Spleen (tissue), 11 donors: ENCODE measurements around the gene MAPK10. TPM values are rescaled to one million over a fixed set of nuclear protein-coding genes. Genes with fewer than 3 reads are reported as not detected.

Experiments used
- DNase-seq: peaks from one replicate; pipeline ENCODE4 v3.0.0-alpha.2; 2020
- H3K27ac ChIP-seq, 8 donors: fragments of 200-600 bp; sonication (generic) in 7 of 8; 1 replicate in 4 of 8; 2 replicates in 4 of 8; pipeline versions ENCODE4 v1.5.0 to v1.8.0; 2016 to 2021; ENCODE audit warnings: inconsistent platforms in 4 of 8, mild to moderate bottlenecking in 4 of 8, moderate library complexity in 1 of 8
- H3K27me3 ChIP-seq, 7 donors: fragments of 200-600 bp; sonication (generic) in 6 of 7; replicated peaks in 1 of 7; 1 replicate in 4 of 7; 2 replicates in 3 of 7; pipeline versions ENCODE4 v1.5.0 to v1.8.0; 2016 to 2021; ENCODE audit warnings: inconsistent platforms in 3 of 7, mild to moderate bottlenecking in 1 of 7
- H3K36me3 ChIP-seq, 6 donors: fragments of 200-600 bp; sonication (generic) in 5 of 6; 1 replicate in 4 of 6; 2 replicates in 2 of 6; pipeline versions ENCODE4 v1.5.0 to v1.8.0; 2016 to 2021; ENCODE audit warnings: inconsistent platforms in 2 of 6
- H3K4me1 ChIP-seq, 6 donors: fragments of 200-600 bp; sonication (generic) in 5 of 6; 1 replicate in 3 of 6; 2 replicates in 3 of 6; pipeline versions ENCODE4 v1.5.0 to v1.8.0; 2016 to 2021; ENCODE audit warnings: inconsistent platforms in 3 of 6
- H3K4me3 ChIP-seq, 8 donors: fragments of 200-600 bp; sonication (generic) in 7 of 8; 1 replicate in 4 of 8; 2 replicates in 4 of 8; pipeline versions ENCODE4 v1.5.0 to v1.8.0; 2016 to 2021; ENCODE audit warnings: inconsistent platforms in 4 of 8, mild to moderate bottlenecking in 4 of 8, moderate library complexity in 2 of 8
- H3K9me3 ChIP-seq, 8 donors: fragments of 200-600 bp; sonication (generic) in 7 of 8; 1 replicate in 4 of 8; 2 replicates in 4 of 8; pipeline versions ENCODE4 v1.5.0 to v1.8.0; 2016 to 2021; ENCODE audit warnings: inconsistent platforms in 4 of 8
- POLR2A ChIP-seq, 3 donors: fragments of 450-650 bp; IDR thresholded peaks; one replicate each; pipeline ENCODE4 v1.5.1; 2017; ENCODE audit warnings: antibody characterized with exemption in 3 of 3, mild to moderate bottlenecking in 1 of 3
- POLR2AphosphoS5 ChIP-seq, 3 donors: sonication (generic); formaldehyde crosslinking; IDR thresholded peaks; one replicate each; pipeline ENCODE4 v1.5.1; 2017; ENCODE audit warnings: antibody characterized with exemption in 3 of 3
- WGBS, 5 donors: extraction: QIAGEN DNeasy Blood & Tissue Kit in 3 of 5; methylation state at CpG; one replicate each; pipeline versions ENCODE4 v1.1.5 to v1.1.7; 2013 to 2018; 5-methylcytosine and 5-hydroxymethylcytosine counted together
- intact Hi-C: fragments of 100-400 bp; cut with DNase I; formaldehyde crosslinking; loops from one replicate; pipeline ENCODE4 v1.15.0; 2023; ENCODE audit warnings: low total_unique reads
- polyA plus RNA-seq, 3 donors: library from polyadenylated mRNA; stranded (reverse); fragments of 200-250 nt; gene quantifications; one replicate each; pipeline ENCODE4 v1.2.1, GENCODE V29; 2013
- total RNA-seq, 7 donors: library from RNA; depleted of rRNA in 3 of 7; stranded (reverse); fragments of >200 nt in 3 of 7; fragmentation: NEBNext Ultra II Directional in 4 of 7; extraction: Animal tissue kit (Norgen Biotek cat#: 25700) in 4 of 7; gene quantifications; one replicate each; pipeline versions ENCODE4 v1.1.0 to v1.2.1, GENCODE V29; 2016 to 2021
- TF ChIP-seq, protein P1 (sequence below), 11 experiments: fragments of 200-600 bp in 7 of 11; fragments of 450-650 bp in 4 of 11; sonication (generic) in 4 of 11; IDR thresholded peaks in 8 of 11; conservative IDR thresholded peaks in 3 of 11; 1 replicate in 7 of 11; 2 replicates in 4 of 11; pipeline versions ENCODE4 v1.4.0 to v1.8.0; 2016 to 2021; ENCODE audit warnings: antibody characterized with exemption in 11 of 11, inconsistent platforms in 4 of 11, mild to moderate bottlenecking in 1 of 11
- donor health status: healthy with polysubstance abuse.
- donor health status: DM: no; HTN: no; CAD: no; lungs with moderate emphysema.
- donor health status: DM: no; HTN: no; CAD: no.
- donor health status: Bipolar disorder and iron deficiency.
- donor health status: healthy.
- donor health status: DM: no; HTN: no; CAD: no.
- donor health status: DM: yes; HTN: yes; CAD: no.

Gene MAPK10
- total and polyA plus RNA-seq, 10 donors = 3.0 to 40.6 (median 15.2) TPM

DNA sequence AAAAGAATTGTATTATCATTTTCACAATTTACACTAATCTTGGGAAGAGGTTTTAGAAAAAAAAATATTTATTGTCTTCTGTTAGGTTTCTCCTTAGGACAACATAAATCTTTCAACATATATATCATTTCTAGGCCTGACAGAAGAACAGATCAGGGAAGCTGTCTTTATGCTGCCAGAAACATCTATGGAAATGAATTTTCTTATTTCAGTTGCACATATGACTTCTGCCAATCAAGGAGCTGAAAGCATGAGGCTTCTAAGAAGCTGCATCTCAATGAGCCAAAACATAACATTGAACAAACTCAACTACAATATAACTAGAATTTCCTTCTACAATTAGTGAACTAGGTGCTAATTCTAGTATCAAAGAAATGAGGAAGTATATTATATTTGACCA, 258.4 kb downstream of the MAPK10 start:
- no peaks in the 10 kb centered on the region for H3K9me3 ChIP-seq
- no peaks in the 10 kb centered on the region for H3K36me3 ChIP-seq
- no peak for DNase-seq
- TF ChIP-seq POLR2AphosphoS5 (IDR thresholded peaks at IDR 0.05) (no peak), POLR2A (IDR thresholded peaks at IDR 0.05) (no peak)
- TF ChIP-seq, protein P1, sequence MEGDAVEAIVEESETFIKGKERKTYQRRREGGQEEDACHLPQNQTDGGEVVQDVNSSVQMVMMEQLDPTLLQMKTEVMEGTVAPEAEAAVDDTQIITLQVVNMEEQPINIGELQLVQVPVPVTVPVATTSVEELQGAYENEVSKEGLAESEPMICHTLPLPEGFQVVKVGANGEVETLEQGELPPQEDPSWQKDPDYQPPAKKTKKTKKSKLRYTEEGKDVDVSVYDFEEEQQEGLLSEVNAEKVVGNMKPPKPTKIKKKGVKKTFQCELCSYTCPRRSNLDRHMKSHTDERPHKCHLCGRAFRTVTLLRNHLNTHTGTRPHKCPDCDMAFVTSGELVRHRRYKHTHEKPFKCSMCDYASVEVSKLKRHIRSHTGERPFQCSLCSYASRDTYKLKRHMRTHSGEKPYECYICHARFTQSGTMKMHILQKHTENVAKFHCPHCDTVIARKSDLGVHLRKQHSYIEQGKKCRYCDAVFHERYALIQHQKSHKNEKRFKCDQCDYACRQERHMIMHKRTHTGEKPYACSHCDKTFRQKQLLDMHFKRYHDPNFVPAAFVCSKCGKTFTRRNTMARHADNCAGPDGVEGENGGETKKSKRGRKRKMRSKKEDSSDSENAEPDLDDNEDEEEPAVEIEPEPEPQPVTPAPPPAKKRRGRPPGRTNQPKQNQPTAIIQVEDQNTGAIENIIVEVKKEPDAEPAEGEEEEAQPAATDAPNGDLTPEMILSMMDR (IDR thresholded peaks at IDR 0.05 in 8 of 11, conservative IDR thresholded peaks at IDR 0.05 in 3 of 11) = no peak
- no peaks in the 10 kb centered on the region for H3K27me3 ChIP-seq
- no peaks in the 10 kb centered on the region for H3K4me1 ChIP-seq
- no peak overlapping the region for H3K4me3 ChIP-seq
- H3K27ac ChIP-seq = no peak overlapping the region
- intact Hi-C loops = no loop called here

DNA sequence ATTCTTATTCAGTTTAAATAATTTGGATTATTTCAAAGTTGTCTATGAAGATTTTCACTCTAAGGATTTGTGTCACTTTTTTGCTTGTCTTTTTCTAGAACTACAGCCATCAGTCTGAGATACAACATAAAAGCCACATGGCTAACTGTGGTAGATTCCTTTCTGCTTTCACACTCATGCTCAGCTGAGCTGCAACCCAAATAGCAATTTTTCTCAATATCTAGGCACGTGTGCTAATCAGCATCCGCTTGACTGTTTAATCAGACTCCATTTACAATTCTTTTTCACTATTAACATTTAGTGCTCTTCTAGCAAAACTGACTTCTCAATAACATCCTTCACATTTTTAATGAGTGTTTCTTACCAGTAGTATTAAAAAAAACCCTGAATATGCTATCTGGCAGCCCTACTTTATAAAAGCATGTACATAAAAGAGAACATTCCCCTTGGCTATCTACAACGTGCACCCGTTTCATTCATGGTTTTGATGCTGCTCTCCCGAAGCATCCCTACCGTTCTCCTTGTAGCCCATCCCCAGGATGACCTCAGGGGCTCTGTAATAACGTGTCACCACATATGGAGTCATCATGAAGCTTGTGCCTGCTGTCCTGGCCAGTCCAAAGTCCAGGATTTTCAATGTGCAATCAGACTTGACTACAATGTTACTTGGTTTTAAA, 259.2 kb downstream of the MAPK10 start:
- TF ChIP-seq, protein P1 (IDR thresholded peaks at IDR 0.05 in 8 of 11, conservative IDR thresholded peaks at IDR 0.05 in 3 of 11) = no peak
- TF ChIP-seq POLR2AphosphoS5 (IDR thresholded peaks at IDR 0.05) = no peak
- TF ChIP-seq POLR2A (IDR thresholded peaks at IDR 0.05) = no peak
- intact Hi-C loops = no loop called here
- H3K4me3 ChIP-seq = no peak overlapping the region
- H3K9me3 ChIP-seq = no peaks in the 10 kb centered on the region
- 76 to 93% (median 81%) methylated on average over 7 of the region's 7 CpGs for WGBS, 5 donors
- H3K27ac ChIP-seq = no peak overlapping the region
- no peak for DNase-seq
- no peaks in the 10 kb centered on the region for H3K36me3 ChIP-seq
- H3K4me1 ChIP-seq = no peaks in the 10 kb centered on the region
- no peaks in the 10 kb centered on the region for H3K27me3 ChIP-seq

DNA sequence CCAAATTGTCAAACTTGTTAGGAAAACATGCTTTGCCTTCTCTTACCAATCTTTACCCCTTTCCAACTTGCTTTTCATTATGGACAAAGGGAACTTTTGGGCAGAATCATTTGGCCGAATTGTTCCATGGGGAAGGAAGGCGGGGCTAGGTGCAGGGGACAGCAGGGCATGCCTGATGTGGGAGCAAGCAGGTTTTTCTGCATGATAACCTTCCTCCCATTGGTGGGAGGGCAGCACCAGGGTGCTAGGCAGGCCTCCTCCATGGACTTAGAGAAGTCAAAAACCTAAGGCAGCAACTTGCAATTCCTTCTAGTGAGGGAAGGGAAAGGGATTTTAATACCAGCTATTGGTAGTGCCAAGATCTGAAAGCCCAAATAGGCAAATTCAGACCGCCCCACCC, 260.5 kb downstream of the MAPK10 start:
- intact Hi-C loops = no loop called here
- no peaks in the 10 kb centered on the region for H3K9me3 ChIP-seq
- 84 to 91% (median 85%) methylated on average over 3 of the region's 3 CpGs for WGBS, 5 donors
- DNase-seq = no peak
- H3K4me1 ChIP-seq = no peaks in the 10 kb centered on the region
- no peak overlapping the region for H3K27ac ChIP-seq
- no peaks in the 10 kb centered on the region for H3K27me3 ChIP-seq
- H3K4me3 ChIP-seq = no peak overlapping the region
- TF ChIP-seq POLR2A (IDR thresholded peaks at IDR 0.05) (no peak), POLR2AphosphoS5 (IDR thresholded peaks at IDR 0.05) (no peak)
- TF ChIP-seq, protein P1 (IDR thresholded peaks at IDR 0.05 in 8 of 11, conservative IDR thresholded peaks at IDR 0.05 in 3 of 11) = no peak
- no peaks in the 10 kb centered on the region for H3K36me3 ChIP-seq

DNA sequence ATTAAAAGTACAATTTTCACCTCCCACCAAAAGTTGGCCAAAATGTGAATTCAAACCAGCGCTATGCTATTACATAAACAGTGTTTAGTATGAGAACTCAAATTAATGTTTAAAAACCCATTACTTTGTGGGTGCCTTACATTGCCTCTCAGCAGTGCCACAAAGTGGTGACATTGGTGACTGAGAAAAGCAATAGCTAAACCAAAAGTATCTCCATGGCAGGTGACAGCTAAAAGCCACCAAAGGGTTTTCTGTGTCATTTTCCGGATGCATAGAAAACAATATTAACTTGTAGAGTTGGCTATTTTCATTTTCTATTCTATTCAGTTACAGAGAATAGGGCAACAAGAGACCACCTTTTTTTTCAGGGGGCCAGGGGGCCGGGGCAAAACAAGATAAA, 261.2 kb downstream of the MAPK10 start:
- Histone ChIP-seq H3K4me1 (no peaks in the 10 kb centered on the region), H3K27ac (no peak overlapping the region), H3K36me3 (no peaks in the 10 kb centered on the region), H3K4me3 (no peak overlapping the region), H3K9me3 (no peaks in the 10 kb centered on the region), H3K27me3 (no peaks in the 10 kb centered on the region)
- TF ChIP-seq POLR2A (IDR thresholded peaks at IDR 0.05) (no peak), POLR2AphosphoS5 (IDR thresholded peaks at IDR 0.05) (no peak)
- TF ChIP-seq, protein P1 (IDR thresholded peaks at IDR 0.05 in 8 of 11, conservative IDR thresholded peaks at IDR 0.05 in 3 of 11) = no peak
- intact Hi-C loops = no loop called here
- WGBS, 5 donors = 61 to 93% (median 84%) methylated on average over 3 of the region's 3 CpGs
- DNase-seq = no peak
